Sigmoid colon (tissue), 4 donors: ENCODE data around the gene PLPPR1.

Source experiments
- CTCF ChIP-seq, 4 experiments: fragments of 450-650 bp in 3 of 4; fragments of 200-600 bp in 1 of 4; IDR thresholded peaks; one replicate each; pipeline ENCODE4 v1.5.1; 2016 to 2019; ENCODE audit warnings: antibody characterized with exemption in 4 of 4, mild to moderate bottlenecking in 3 of 4, moderate library complexity in 2 of 4
- POLR2AphosphoS5 ChIP-seq, 4 donors: sonication (generic); formaldehyde crosslinking; IDR thresholded peaks; one replicate each; pipeline ENCODE4 v1.6.1; 2017; ENCODE audit warnings: antibody characterized with exemption in 4 of 4

DNA sequence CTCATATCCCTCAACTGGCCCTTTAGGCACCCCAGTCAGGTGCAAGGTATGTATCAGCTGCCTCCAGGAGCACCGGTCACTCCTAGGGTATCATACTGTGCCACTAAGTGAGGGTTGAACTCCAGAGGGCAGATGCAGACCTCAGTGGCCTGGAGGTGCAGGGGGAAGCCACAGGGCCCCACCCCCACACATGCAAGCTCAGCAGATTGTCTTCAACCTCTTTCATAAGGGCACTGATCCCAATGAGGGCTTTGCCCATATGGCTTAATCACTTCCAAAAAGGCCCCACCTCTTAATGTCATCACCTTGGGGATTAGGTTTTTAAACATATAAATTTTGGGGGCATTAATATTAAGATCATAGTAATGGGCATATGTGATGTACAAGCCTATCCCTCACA, 328.1 kb downstream of the PLPPR1 start:
- TF ChIP-seq CTCF (IDR thresholded peaks at IDR 0.05) = no peak
- no peak for TF ChIP-seq POLR2AphosphoS5 (IDR thresholded peaks at IDR 0.05)
